GM19240 (cell line): ENCODE results near the gene SP110.
"Not testable (repeated sequence)": the region's sequence is repeated elsewhere in the genome, so short reads cannot be mapped to it uniquely, and the experiment has no call there.

ENCODE experiments used
- DNase-seq: peaks from one replicate; pipeline ENCODE4 v3.0.0; 2011; ENCODE audit warnings: low spot score; ENCODE audit not compliant: insufficient read length

The SP110 gene

GRCh38 chr2:230225486-230225885 is 5.7 kb upstream of the SP110 start, which contains the start of gene SP140:
SP140 (plus strand) TSS chr2:230225736; CDS start chr2:230225845, 109 bp downstream.
- DNase-seq, result no peak

GRCh38 chr2:230224458-230224857 is 4.7 kb upstream of the SP110 start:
- DNase-seq, result no peak

- DNase-seq, result not testable (repeated sequence)
Observed at GRCh38 chr2:230222829-230223228, 3.0 kb upstream of the SP110 start.

- DNase-seq, result no peak
Observed at GRCh38 chr2:230221493-230221892, 1.7 kb upstream of the SP110 start.

GRCh38 chr2:230220347-230220969 is 674 bp upstream of the SP110 start:
- DNase-seq, result no peak

GRCh38 chr2:230218421-230218820 is 1.4 kb downstream of the SP110 start:
- no peak for DNase-seq

- no peak for DNase-seq
Observed at GRCh38 chr2:230217424-230217823, 2.4 kb downstream of the SP110 start.

GRCh38 chr2:230216489-230216888 is 3.3 kb downstream of the SP110 start:
- no peak for DNase-seq

- DNase-seq, result no peak
Observed at GRCh38 chr2:230209422-230210051, 10.2 kb downstream of the SP110 start.

- DNase-seq, result no peak
Observed at GRCh38 chr2:230208576-230208975, 11.2 kb downstream of the SP110 start.

- DNase-seq, result no peak
Observed at GRCh38 chr2:230205721-230206120, 14.1 kb downstream of the SP110 start.

- DNase-seq, result no peak
Observed at GRCh38 chr2:230205034-230205433, 14.8 kb downstream of the SP110 start.

- no peak for DNase-seq
Observed at GRCh38 chr2:230203110-230203676, 16.6 kb downstream of the SP110 start.

- DNase-seq, result no peak
Observed at GRCh38 chr2:230202430-230203109, 17.2 kb downstream of the SP110 start.

- DNase-seq, result no peak
Observed at GRCh38 chr2:230184727-230185578, 34.8 kb downstream of the SP110 start.

GRCh38 chr2:230181195-230181594 is 38.6 kb downstream of the SP110 start:
- DNase-seq, result no peak

- DNase-seq, result no peak
Observed at GRCh38 chr2:230179907-230180306, 39.9 kb downstream of the SP110 start.

- DNase-seq, result no peak
Observed at GRCh38 chr2:230178546-230179485, 41.0 kb downstream of the SP110 start.

- DNase-seq, result no peak
Observed at GRCh38 chr2:230176996-230177395, 42.8 kb downstream of the SP110 start.

- DNase-seq, result no peak
Observed at GRCh38 chr2:230174466-230174865, 45.3 kb downstream of the SP110 start.
